Activated CD4-positive, alpha-beta T cell treated with anti-CD3 and anti-CD28 coated beads, Interleukin-2, amount 10 ng/mL, durations not matched to agents 24 days and 14 days (primary cell): ENCODE data around the gene F2RL3. TPM values are rescaled to one million over a fixed set of nuclear protein-coding genes. Genes with fewer than 3 reads are reported as not detected.

Experiments used
- DNase-seq: peaks from one replicate; pipeline ENCODE4 v3.0.0; 2022
- H3K27ac Mint-ChIP-seq: one replicate; pipeline ENCODE4 v1.8.0; 2022; ENCODE audit warnings: mild to moderate bottlenecking, mixed read lengths
- H3K27me3 Mint-ChIP-seq: one replicate; pipeline ENCODE4 v1.8.0; 2022; ENCODE audit warnings: mixed read lengths
- H3K36me3 Mint-ChIP-seq: one replicate; pipeline ENCODE4 v1.8.0; 2022; ENCODE audit warnings: low read depth, mild to moderate bottlenecking, mixed read lengths
- H3K4me1 Mint-ChIP-seq: one replicate; pipeline ENCODE4 v1.8.0; 2021; ENCODE audit warnings: mixed read lengths
- H3K4me3 Mint-ChIP-seq: one replicate; pipeline ENCODE4 v1.8.0; 2022; ENCODE audit warnings: mild to moderate bottlenecking, moderate library complexity, mixed read lengths
- H3K9me3 Mint-ChIP-seq: one replicate; pipeline ENCODE4 v1.8.0; 2021; ENCODE audit warnings: mixed read lengths
- intact Hi-C: fragments of 100-400 bp; cut with micrococcal nuclease; formaldehyde crosslinking; loops from one replicate; pipeline ENCODE4 v1.15.1; 2023
- total RNA-seq: library from RNA; stranded (reverse); gene quantifications from 2 replicates; pipeline ENCODE4 v1.2.3, GENCODE V29; 2022

F2RL3 gene
- total RNA-seq, result not detected in 2 replicates

DNA sequence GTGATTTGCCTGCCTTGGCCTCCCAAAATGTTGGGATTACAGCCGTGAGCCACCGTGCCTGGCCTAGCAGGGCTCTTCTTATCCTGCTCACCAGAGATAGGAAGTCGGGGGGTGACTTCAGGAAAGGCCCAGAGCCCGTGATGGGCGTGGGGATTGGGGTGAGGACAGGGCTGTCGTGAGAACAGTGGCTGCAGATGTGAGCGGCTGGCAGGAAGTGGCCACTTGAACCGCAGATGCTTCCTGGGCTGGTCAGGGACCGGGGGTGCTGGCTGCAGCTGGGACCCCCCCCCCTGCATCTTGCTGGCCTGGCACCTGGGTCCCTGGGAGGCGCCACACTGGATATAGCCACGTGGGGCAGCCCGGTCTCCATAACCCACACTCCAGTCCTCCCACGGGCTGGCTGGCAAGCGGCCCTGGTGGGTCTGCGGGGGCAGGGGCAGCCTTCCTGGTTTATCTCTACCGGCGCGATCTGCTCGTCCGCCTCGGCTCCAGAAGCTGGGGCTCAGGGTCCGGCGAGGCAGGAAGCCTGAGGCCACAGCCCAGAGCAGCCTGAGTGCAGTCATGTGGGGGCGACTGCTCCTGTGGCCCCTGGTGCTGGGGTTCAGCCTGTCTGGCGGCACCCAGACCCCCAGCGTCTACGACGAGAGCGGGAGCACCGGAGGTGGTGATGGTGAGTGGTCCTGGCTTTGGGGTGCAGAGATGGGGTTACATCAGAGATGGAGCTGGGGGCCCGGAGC is at the start of gene F2RL3:
F2RL3 (plus strand) TSS at position 371 of the 737 bp plus-strand sequence; CDS start at position 562, 191 bp downstream.
- intact Hi-C loops, result no loop called here
- H3K27ac Mint-ChIP-seq, result no peak within 1 kb of the TSS
- H3K4me3 Mint-ChIP-seq, result peak within 1 kb of the TSS; percentile 21
- H3K9me3 Mint-ChIP-seq, result no peaks in the 10 kb centered on the region
- peak; percentile 66 for DNase-seq
- peaks cover 8% of the 10 kb centered on the region for H3K27me3 Mint-ChIP-seq
- H3K4me1 Mint-ChIP-seq, result peaks cover 13% of the 10 kb centered on the region
- H3K36me3 Mint-ChIP-seq, result no peaks in the 10 kb centered on the region

DNA sequence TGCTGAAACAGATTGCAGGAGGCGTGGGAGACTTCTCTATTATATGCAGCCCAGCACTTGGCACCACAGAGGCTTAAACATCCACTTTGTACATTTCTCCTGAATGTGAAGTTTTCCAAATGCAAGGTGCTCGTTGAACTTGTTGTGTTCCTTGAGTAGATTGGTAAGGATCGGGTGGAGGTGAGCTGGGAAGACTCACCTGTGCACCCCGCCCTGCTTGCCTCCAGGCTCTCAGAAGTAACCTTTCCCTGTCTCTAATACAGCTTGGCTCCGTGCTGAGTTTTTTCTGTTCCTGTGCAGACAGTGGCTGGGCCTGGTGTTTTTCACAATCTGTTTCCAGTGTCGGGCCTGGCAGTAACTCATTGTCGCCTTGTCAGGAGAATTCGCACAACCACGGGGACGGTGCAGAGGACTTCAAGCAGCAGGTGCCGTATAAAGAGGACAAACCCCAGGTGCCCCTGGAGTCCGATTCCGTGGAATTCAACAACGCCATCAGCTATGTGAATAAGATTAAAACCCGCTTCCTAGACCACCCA is 47.3 kb upstream of the F2RL3 start:
- Mint-ChIP-seq H3K27ac (no peak overlapping the region), H3K36me3 (peaks cover 37% of the 10 kb centered on the region), H3K4me1 (no peaks in the 10 kb centered on the region), H3K4me3 (no peak overlapping the region), H3K27me3 (no peaks in the 10 kb centered on the region), H3K9me3 (no peaks in the 10 kb centered on the region)
- intact Hi-C loops, result no loop called here
- DNase-seq, result no peak

DNA sequence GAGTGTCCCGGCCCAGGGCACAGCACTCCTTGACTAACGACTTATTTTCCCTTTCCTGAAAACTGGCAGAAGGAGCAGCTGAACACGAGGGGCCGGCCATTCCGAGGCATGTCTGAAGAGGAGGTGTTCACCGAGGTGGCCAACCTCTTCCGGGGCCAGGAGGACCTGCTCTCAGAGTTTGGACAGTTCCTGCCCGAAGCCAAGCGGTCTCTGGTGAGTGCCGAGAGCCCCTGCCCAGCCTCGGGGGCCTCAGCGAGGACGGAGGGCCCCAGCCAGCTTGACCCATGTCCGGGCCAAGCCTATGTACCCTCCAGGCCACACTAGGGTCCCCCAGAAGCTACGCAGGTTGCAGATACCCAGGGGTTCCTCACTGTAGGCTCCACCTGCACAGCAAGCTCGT is 41.9 kb upstream of the F2RL3 start:
- Mint-ChIP-seq H3K27me3 (no peaks in the 10 kb centered on the region), H3K27ac (no peak overlapping the region), H3K4me1 (no peaks in the 10 kb centered on the region), H3K36me3 (peaks cover 47% of the 10 kb centered on the region), H3K4me3 (no peak overlapping the region), H3K9me3 (no peaks in the 10 kb centered on the region)
- DNase-seq, result no peak
- intact Hi-C loops, result no loop called here

DNA sequence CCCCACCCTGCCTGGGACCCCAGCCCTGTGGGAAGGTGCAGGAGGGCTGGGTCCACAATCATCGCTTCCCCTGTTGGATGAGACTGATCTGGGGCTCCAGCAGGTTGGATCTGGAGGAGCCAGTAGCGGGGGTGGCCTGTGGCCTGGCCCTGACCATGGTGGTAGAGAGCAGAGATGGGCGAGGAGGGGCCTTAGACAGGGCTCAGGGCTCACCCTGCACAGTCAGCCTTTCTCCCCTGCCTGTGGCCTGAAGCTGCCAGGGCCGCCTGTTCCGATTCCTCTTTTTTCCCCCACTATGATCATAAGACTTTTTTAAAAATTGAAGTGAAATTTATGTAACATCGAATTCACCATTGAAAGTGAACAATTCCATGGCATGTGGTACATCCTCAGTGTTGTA is 41.4 kb upstream of the F2RL3 start:
- no peak overlapping the region for H3K27ac Mint-ChIP-seq
- H3K27me3 Mint-ChIP-seq, result no peaks in the 10 kb centered on the region
- H3K9me3 Mint-ChIP-seq, result no peaks in the 10 kb centered on the region
- H3K36me3 Mint-ChIP-seq, result peaks cover 50% of the 10 kb centered on the region
- DNase-seq, result no peak
- intact Hi-C loops, result no loop called here
- H3K4me3 Mint-ChIP-seq, result no peak overlapping the region
- H3K4me1 Mint-ChIP-seq, result no peaks in the 10 kb centered on the region

DNA sequence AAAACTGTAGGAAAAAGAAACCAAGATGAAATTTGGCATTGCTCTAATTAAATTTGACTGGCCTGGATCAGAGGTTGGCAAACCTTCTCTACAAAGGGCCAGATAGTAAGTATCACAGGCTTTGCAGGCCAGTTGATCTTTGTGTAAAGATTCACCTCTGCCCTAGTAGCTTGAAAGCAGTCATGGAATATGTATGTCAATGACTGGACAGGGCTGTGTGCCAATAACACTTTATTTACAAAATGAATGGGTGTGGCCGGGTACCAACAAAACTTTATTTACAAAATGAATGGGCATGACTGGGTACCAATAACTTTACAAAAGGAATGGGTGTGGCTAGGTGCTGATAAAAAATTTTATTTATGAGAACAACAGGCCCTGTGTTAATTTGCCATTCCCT is 39.6 kb upstream of the F2RL3 start:
- DNase-seq, result no peak
- no peak overlapping the region for H3K27ac Mint-ChIP-seq
- no peak overlapping the region for H3K4me3 Mint-ChIP-seq
- no peaks in the 10 kb centered on the region for H3K4me1 Mint-ChIP-seq
- peaks cover 50% of the 10 kb centered on the region for H3K36me3 Mint-ChIP-seq
- no peaks in the 10 kb centered on the region for H3K9me3 Mint-ChIP-seq
- H3K27me3 Mint-ChIP-seq, result no peaks in the 10 kb centered on the region
- intact Hi-C loops, result no loop called here

DNA sequence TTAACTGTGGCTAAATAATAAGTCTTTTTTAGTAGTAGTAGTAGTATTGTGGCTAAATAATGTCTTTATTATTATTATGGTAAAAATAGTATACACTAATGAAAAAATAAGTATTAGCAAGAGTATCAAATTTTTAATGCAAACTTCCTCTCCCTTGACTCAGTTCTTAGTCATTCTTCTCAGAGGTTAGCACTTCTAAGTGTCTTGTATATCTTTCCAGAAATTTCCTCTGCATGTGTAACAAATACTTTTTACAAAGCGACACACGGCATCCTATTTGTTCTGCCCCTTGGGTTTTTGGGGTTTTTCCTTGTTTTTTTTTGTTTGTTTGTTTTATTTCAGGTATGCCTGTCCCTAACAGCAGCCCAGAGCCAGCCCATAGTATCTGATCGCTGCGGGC is 38.7 kb upstream of the F2RL3 start:
- intact Hi-C loops, result no loop called here
- DNase-seq, result no peak
- no peaks in the 10 kb centered on the region for H3K27me3 Mint-ChIP-seq
- H3K9me3 Mint-ChIP-seq, result no peaks in the 10 kb centered on the region
- H3K27ac Mint-ChIP-seq, result no peak overlapping the region
- no peaks in the 10 kb centered on the region for H3K4me1 Mint-ChIP-seq
- no peak overlapping the region for H3K4me3 Mint-ChIP-seq
- peaks cover 50% of the 10 kb centered on the region for H3K36me3 Mint-ChIP-seq

DNA sequence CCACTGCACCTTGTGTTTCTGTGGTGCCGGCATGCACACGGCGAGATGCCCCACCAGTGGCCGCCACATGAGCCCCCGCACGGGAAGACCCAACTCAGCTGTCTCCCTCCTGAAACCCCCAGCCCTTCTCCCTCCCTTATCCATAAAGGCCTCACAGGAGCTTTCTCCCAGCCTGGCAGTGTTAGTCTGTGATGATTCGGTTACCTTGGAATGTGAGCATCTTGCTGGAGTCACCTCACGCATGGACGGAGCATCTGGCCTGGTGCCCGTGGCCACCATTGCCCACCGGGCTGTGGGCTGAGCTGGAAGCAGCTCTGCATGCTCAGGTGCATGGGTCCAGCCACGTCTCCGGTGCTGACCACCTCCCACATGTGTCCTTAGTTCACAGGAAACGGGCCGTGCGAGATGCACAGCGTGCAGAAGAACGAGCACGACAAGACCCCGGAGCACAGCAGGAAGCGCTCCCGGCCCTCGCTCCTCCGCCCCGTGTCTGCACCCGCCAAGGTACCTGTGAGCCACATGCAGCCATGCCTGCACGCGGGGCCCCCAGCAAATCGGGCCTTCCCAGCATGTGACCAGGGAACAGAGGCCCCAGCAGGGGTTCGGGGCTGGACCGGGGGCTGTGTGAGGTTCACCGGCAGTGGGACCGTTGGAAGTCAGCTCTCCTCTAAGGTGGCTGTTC is 37.6 kb upstream of the F2RL3 start:
- Mint-ChIP-seq H3K36me3 (peaks cover 51% of the 10 kb centered on the region), H3K4me3 (no peak overlapping the region), H3K27me3 (no peaks in the 10 kb centered on the region), H3K9me3 (no peaks in the 10 kb centered on the region), H3K27ac (no peak overlapping the region), H3K4me1 (no peaks in the 10 kb centered on the region)
- DNase-seq, result no peak
- intact Hi-C loops, result no loop called here

DNA sequence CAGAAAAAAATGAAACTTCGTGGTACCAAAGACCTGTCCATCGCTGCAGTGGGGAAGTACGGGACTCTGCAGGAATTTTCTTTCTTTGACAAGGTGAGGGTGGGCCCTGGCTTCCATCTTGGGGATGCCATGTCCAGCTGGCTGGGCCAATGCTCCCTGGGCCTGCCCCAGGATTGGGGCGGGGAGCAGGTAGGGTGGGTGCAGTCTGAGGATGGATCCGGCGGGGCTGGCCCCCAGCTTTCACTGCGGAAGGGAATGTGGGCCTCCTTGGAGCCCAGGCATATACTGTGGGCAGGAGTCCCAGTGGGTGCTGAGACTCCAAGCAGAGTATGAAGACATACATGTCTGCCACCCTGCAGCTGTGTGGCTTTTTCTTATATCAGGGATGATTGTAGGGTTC is 35.7 kb upstream of the F2RL3 start:
- intact Hi-C loops, result no loop called here
- H3K4me3 Mint-ChIP-seq, result no peak overlapping the region
- peaks cover 43% of the 10 kb centered on the region for H3K36me3 Mint-ChIP-seq
- no peaks in the 10 kb centered on the region for H3K27me3 Mint-ChIP-seq
- no peaks in the 10 kb centered on the region for H3K4me1 Mint-ChIP-seq
- H3K27ac Mint-ChIP-seq, result no peak overlapping the region
- H3K9me3 Mint-ChIP-seq, result no peaks in the 10 kb centered on the region
- DNase-seq, result no peak

DNA sequence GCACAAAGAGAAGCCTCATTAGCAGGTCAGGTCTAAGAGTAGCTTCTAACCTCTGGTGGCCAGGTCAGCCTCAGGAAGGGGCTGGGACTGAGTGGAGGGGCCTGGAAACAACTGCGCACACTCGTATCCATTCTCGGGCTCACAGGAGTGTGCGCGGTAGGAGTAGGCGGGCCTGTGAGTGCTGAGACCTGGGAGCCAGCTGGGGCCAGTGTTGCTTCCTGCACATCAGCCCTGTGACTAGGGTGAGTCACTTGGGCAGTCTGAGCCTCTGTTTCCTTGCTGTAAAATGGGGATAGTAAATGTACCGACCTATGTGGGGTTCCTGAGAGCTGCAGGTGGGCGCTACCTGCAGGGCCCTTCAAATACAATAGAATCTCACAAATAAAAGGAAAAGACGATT is 32.7 kb upstream of the F2RL3 start:
- peaks cover 29% of the 10 kb centered on the region for H3K36me3 Mint-ChIP-seq
- H3K4me1 Mint-ChIP-seq, result no peaks in the 10 kb centered on the region
- intact Hi-C loops, result no loop called here

DNA sequence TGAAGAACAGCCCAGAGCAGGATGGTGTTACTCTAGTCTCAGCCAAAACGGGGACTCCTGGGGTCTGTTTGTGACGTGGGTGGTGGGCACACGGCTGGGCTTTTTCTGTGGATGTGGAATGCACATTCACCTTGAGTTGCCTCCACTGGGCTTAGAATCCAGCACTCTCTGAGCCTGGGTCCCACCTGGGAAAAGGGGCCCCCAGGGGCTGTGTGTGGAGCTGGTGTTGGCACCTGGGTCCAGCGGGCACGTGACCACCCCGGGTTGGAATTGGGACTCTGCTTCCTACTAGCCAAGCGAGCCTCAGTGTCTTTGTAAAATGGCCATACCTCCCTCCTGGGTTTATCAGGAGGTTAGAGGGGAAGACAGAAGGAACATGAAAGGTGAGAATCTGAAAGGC is 29.2 kb upstream of the F2RL3 start:
- intact Hi-C loops, result no loop called here
- H3K27ac Mint-ChIP-seq, result no peak overlapping the region
- no peaks in the 10 kb centered on the region for H3K27me3 Mint-ChIP-seq
- H3K4me3 Mint-ChIP-seq, result no peak overlapping the region
- H3K36me3 Mint-ChIP-seq, result peaks cover 23% of the 10 kb centered on the region
- H3K4me1 Mint-ChIP-seq, result no peaks in the 10 kb centered on the region
- no peak for DNase-seq
- no peaks in the 10 kb centered on the region for H3K9me3 Mint-ChIP-seq

More for the DNA sequence above, 32.7 kb upstream of the F2RL3 start:
- H3K27me3 Mint-ChIP-seq, result no peaks in the 10 kb centered on the region
- H3K4me3 Mint-ChIP-seq, result no peak overlapping the region
- H3K9me3 Mint-ChIP-seq, result no peaks in the 10 kb centered on the region
- H3K27ac Mint-ChIP-seq, result no peak overlapping the region
- DNase-seq, result no peak

DNA sequence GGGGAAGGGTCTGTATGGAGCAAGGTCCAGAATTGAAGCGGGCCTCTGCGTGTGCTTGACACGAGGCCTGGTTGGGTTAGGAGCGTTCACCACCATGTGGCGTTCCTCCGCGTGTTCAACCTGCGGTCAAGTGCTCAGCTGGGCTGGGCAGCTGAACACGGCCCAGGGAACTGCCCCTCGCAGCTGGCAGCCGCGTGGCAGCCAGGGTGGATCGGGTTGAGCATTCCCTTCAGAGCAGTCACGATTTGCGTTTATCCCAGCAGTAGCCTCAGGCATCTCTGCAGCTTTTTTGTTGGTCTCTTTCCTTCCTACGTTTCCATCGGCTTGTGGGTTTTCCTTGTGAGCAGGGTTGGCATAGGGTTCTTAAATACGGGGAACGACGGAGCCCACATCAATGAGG is 28.7 kb upstream of the F2RL3 start:
- no peak for DNase-seq
- Mint-ChIP-seq H3K27me3 (no peaks in the 10 kb centered on the region), H3K9me3 (no peaks in the 10 kb centered on the region), H3K27ac (no peak overlapping the region), H3K4me3 (no peak overlapping the region), H3K36me3 (peaks cover 21% of the 10 kb centered on the region), H3K4me1 (no peaks in the 10 kb centered on the region)
- intact Hi-C loops, result no loop called here

DNA sequence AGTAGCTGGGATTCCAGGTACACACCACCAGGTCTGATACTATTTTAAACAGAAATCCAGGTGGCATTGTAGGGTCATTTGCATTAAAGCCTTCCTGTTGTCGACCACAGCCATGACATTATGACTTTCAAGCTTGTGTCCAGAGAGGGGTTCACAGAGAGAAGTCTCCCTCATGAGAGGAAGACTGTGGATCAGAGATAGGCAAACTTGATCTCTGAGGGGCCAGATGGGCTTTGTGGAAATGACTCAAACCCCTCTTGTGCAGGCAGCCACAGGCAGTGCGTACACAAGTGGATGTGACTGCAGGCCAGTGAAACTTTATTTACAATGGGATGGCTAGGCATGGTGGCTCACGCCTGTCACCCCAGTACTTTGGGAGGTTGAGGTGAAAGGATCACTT is 27.8 kb upstream of the F2RL3 start:
- DNase-seq, result no peak

DNA sequence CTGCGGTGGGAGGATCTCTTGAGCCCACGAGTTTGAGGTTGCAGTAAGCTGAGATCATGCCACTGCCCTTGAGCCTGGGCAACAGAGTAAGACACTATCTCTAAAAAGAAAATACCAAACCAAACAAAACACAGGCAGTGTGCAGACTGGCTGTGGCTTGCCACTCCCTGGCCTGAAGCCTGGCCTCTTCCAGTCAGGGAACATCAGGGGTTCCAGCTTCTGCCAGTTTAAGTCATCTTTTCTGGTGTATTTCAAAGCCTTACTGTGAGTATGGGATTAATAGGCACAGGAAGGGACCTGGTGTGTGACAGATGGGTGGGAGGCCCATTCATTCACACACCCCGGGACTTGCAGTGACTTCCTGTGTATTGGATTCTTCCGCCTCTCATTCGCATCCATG is 27.0 kb upstream of the F2RL3 start:
- Mint-ChIP-seq H3K9me3 (no peaks in the 10 kb centered on the region), H3K4me3 (no peak overlapping the region), H3K27me3 (no peaks in the 10 kb centered on the region), H3K27ac (no peak overlapping the region), H3K36me3 (peaks cover 26% of the 10 kb centered on the region), H3K4me1 (no peaks in the 10 kb centered on the region)
- intact Hi-C loops, result no loop called here
- DNase-seq, result no peak

More for the DNA sequence above, 27.8 kb upstream of the F2RL3 start:
- H3K36me3 Mint-ChIP-seq, result peaks cover 26% of the 10 kb centered on the region
- H3K4me1 Mint-ChIP-seq, result no peaks in the 10 kb centered on the region
- no peak overlapping the region for H3K27ac Mint-ChIP-seq
- H3K9me3 Mint-ChIP-seq, result no peaks in the 10 kb centered on the region
- H3K27me3 Mint-ChIP-seq, result no peaks in the 10 kb centered on the region
- intact Hi-C loops, result no loop called here
- H3K4me3 Mint-ChIP-seq, result no peak overlapping the region

DNA sequence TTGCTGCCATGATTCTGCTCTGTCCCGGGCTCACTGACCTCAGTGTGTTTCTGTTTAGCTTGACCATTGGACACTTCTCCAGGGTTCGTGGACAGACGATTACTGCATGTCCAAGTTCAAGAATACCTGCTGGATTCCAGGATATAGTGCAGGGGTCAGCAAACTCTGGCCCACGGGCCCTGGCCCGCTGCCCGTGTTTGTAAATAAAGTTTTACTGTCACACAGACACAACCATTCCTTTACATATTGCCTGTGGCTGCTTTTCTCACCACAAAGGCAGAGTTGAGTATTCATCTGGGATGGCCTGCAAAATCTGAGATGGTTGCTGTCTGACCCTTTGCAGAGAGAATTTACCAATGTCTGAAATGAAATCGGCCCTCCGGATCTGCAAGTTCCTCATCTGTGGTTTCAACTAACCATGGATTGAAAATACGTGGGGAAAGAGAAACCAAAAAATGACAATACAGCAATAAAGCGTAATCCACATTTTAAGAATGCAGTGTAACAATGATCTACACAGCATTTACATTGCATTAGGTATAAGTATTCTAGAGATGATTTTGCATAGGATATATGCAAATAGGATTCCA is 25.9 kb upstream of the F2RL3 start:
- intact Hi-C loops, result no loop called here
- Mint-ChIP-seq H3K27me3 (no peaks in the 10 kb centered on the region), H3K9me3 (no peaks in the 10 kb centered on the region), H3K4me1 (no peaks in the 10 kb centered on the region), H3K27ac (no peak overlapping the region), H3K36me3 (peaks cover 24% of the 10 kb centered on the region), H3K4me3 (no peak overlapping the region)
- no peak for DNase-seq
